Activated T-helper 1 cell treated with anti-CD3 and anti-CD28 coated beads, Interleukin-12 subunit alpha, Interleukin-12 subunit beta, Interleukin-2, Interleukin-4 antibody, amounts not matched to agents 30 ng/mL and 10 ng/mL and 1 ng/mL, durations not matched to agents 14 hours and 24 hours and 36 hours (primary cell): ENCODE data around the gene TUBB6. TPM values are rescaled to one million over a fixed set of nuclear protein-coding genes. Genes with fewer than 3 reads are reported as not detected.

Experiments used
- DNase-seq: peaks from one replicate; pipeline ENCODE4 v3.0.0; 2021; ENCODE audit warnings: low spot score
- H3K27ac Mint-ChIP-seq: one replicate; pipeline ENCODE4 v1.8.0; 2021; ENCODE audit warnings: mild to moderate bottlenecking, mixed read lengths
- H3K27me3 Mint-ChIP-seq: one replicate; pipeline ENCODE4 v1.8.0; 2022; ENCODE audit warnings: mild to moderate bottlenecking, moderate library complexity, mixed read lengths; ENCODE audit not compliant: insufficient read depth
- H3K36me3 Mint-ChIP-seq: one replicate; pipeline ENCODE4 v1.8.0; 2021; ENCODE audit warnings: low read depth, mixed read lengths
- H3K4me1 Mint-ChIP-seq: one replicate; pipeline ENCODE4 v1.8.0; 2021; ENCODE audit warnings: low read depth, mixed read lengths
- H3K4me3 Mint-ChIP-seq: one replicate; pipeline ENCODE4 v1.8.0; 2021; ENCODE audit warnings: mild to moderate bottlenecking, moderate library complexity, mixed read lengths
- H3K9me3 Mint-ChIP-seq: one replicate; pipeline ENCODE4 v1.8.0; 2021; ENCODE audit warnings: mixed read lengths
- intact Hi-C: fragments of 100-400 bp; cut with micrococcal nuclease; formaldehyde crosslinking; loops from one replicate; pipeline ENCODE4 v1.15.1; 2024
- total RNA-seq: library from RNA; stranded (reverse); gene quantifications from 2 replicates; pipeline ENCODE4 v1.2.3, GENCODE V29; 2022

The TUBB6 gene
- total RNA-seq, 1 donor from 2014 or later: 32.1 TPM

DNA sequence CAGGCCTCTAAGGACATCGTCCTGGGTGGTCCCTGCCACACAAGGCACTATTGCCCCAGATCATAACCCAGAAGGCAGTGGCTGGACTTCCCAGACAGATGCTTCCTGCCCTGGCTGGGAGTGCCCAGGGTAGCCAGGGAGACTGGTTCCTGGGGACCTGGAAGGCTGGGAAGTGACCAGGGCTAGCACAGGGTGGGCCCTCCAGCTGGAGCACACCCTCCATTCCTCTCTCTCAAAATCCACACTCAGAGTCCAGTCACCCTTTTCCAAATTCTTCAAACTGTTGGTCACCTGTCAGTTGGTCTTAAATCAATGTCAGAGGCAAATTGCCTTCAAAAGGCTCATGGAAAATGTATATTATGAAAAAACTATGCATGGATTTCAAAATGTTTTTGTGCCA, 11.6 kb upstream of the TUBB6 start:
- Mint-ChIP-seq H3K4me1 (no peaks in the 10 kb centered on the region), H3K27ac (no peak overlapping the region), H3K9me3 (no peaks in the 10 kb centered on the region), H3K27me3 (peaks cover 10% of the 10 kb centered on the region), H3K4me3 (no peak overlapping the region), H3K36me3 (no peaks in the 10 kb centered on the region)
- intact Hi-C loops: no loop called here
- DNase-seq: no peak

- no peaks in the 10 kb centered on the region for H3K36me3 Mint-ChIP-seq
- intact Hi-C loops: no loop called here
- no peak overlapping the region for H3K4me3 Mint-ChIP-seq
- no peak for DNase-seq
- H3K27me3 Mint-ChIP-seq: peaks cover 14% of the 10 kb centered on the region
- no peak overlapping the region for H3K27ac Mint-ChIP-seq
- no peaks in the 10 kb centered on the region for H3K9me3 Mint-ChIP-seq
- H3K4me1 Mint-ChIP-seq: no peaks in the 10 kb centered on the region
Observed at GRCh38 chr18:12299862-12300261, 8.2 kb upstream of the TUBB6 start.

DNA sequence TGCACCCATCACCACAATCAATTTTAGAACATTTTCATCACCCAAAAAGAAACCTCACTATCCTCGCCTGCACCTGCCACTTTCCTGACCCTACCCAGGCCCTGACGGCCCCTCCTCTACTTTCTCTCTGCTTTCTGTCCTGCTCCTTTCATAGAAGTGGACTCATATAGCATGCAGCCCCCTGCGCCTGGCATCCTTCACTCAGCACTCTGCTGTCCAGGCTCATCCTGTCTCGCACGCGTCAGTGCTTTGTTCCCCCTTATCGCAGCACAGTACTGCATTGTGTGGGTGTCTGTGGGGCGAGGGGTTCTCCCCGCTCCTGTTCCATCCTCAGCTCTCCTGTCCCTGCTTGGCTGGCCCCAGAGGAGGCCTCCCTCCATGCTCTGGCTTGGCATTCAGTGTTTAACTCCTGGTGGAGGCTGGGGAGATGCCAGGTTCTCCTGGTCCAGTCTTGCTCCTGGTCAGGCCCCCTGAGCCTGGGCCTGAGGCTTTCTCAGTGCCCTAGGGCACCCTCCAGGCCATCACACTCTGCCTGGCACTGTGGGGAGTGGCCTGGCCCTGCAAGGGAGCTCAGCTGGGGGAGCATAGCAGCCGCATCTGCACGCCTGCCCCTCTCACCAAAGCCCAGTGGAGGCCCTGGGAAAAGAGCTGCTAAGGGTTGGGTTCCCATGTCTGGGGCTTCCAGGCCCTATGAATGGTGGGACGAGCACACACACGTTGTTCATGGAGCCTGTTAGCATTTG, 6.6 kb upstream of the TUBB6 start:
- Mint-ChIP-seq H3K27ac (no peak overlapping the region), H3K9me3 (no peaks in the 10 kb centered on the region), H3K27me3 (peaks cover 22% of the 10 kb centered on the region), H3K4me1 (peaks cover under 1% of the 10 kb centered on the region), H3K4me3 (no peak overlapping the region), H3K36me3 (no peaks in the 10 kb centered on the region)
- DNase-seq: no peak
- intact Hi-C loops: no loop called here

- intact Hi-C loops: no loop called here
- DNase-seq: no peak
- peaks cover 33% of the 10 kb centered on the region for H3K27me3 Mint-ChIP-seq
- H3K36me3 Mint-ChIP-seq: no peaks in the 10 kb centered on the region
- no peaks in the 10 kb centered on the region for H3K9me3 Mint-ChIP-seq
- H3K27ac Mint-ChIP-seq: no peak overlapping the region
- H3K4me3 Mint-ChIP-seq: no peak overlapping the region
- H3K4me1 Mint-ChIP-seq: peaks cover 12% of the 10 kb centered on the region
Observed at GRCh38 chr18:12302391-12303147, 5.5 kb upstream of the TUBB6 start.

DNA sequence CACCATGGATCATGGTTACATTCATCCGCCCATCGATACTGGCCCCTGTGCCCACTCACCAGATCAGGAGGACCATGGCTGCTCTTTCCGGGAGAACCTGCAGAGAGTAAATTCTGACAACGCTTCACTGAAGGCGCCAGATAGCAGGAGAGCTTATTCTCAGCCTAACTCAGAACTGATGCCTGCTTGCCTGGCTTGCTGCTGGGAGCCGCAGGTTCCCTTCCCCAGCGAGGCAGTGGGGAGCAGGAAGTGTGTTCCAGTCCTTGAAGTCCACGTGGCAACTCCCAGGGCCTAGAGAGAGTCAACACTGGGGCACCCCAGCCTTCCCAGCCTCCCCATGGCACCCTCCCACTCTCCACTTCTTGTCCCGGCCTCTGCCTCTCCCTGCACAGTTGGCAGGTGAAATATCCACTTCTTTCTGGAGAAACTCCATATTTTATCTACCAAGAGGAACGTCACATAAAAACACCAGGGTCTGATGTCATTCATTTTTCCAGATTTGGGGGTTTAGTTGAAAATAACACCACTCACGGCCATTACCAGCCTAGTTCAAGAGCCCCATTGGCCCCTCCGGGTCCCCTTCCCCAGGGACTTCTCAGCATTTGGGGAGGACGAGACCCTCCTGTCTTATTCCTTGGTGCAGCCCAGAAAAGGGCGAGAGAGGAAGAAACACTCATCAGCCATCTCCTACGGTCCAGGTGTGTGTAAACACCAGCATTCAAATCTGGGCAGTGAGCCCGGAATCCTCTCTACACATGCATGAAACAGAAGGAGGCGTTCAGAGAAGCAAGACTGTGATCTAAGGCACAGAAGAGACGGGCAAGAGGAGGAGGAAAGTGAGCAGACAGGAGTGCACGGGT, 3.5 kb upstream of the TUBB6 start:
- Mint-ChIP-seq H3K9me3 (no peaks in the 10 kb centered on the region), H3K27ac (no peak overlapping the region), H3K4me3 (no peak overlapping the region), H3K36me3 (peaks cover 3% of the 10 kb centered on the region), H3K27me3 (peaks cover 35% of the 10 kb centered on the region), H3K4me1 (peaks cover 17% of the 10 kb centered on the region)
- DNase-seq: no peak
- intact Hi-C loops: loop anchor here (5.0 kb wide), 2 partner anchors 322 to 397 kb away; partner anchors contain the start of genes IMPA2 and MPPE1

DNA sequence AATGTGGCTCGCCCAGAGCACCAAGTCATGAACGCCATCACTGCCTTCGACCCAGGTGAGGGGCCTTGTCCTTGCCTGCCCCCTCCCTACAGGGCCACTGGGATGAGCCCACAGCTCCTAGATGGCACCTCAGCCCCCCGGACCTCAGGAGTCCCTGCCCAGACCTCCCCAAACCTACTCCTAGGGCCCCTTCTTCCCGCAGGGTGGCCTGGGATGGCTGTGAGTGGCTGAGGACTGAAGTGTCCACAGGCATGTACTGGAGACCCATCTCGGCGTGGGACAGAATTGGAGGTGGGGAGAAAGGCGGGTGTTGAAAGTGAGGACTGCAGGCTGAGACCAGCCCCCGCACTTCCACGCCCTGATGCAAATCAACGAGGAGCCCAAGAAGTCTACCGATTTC, 2.8 kb upstream of the TUBB6 start:
- Mint-ChIP-seq H3K27ac (no peak overlapping the region), H3K9me3 (no peaks in the 10 kb centered on the region), H3K36me3 (peaks cover 6% of the 10 kb centered on the region), H3K4me3 (no peak overlapping the region), H3K27me3 (peaks cover 36% of the 10 kb centered on the region), H3K4me1 (peaks cover 19% of the 10 kb centered on the region)
- no peak for DNase-seq
- intact Hi-C loops: loop anchor here (5.0 kb wide), 2 partner anchors 323 to 398 kb away; partner anchors contain the start of genes IMPA2 and MPPE1

- Mint-ChIP-seq H3K4me1 (peaks cover 19% of the 10 kb centered on the region), H3K27ac (no peak overlapping the region), H3K4me3 (no peak overlapping the region), H3K27me3 (peaks cover 32% of the 10 kb centered on the region), H3K36me3 (peaks cover 8% of the 10 kb centered on the region), H3K9me3 (no peaks in the 10 kb centered on the region)
- DNase-seq: no peak
- intact Hi-C loops: loop anchor here (5.0 kb wide), 2 partner anchors 324 to 399 kb away; partner anchors contain the start of genes IMPA2 and MPPE1
Observed at GRCh38 chr18:12305930-12306629, 2.0 kb upstream of the TUBB6 start.

DNA sequence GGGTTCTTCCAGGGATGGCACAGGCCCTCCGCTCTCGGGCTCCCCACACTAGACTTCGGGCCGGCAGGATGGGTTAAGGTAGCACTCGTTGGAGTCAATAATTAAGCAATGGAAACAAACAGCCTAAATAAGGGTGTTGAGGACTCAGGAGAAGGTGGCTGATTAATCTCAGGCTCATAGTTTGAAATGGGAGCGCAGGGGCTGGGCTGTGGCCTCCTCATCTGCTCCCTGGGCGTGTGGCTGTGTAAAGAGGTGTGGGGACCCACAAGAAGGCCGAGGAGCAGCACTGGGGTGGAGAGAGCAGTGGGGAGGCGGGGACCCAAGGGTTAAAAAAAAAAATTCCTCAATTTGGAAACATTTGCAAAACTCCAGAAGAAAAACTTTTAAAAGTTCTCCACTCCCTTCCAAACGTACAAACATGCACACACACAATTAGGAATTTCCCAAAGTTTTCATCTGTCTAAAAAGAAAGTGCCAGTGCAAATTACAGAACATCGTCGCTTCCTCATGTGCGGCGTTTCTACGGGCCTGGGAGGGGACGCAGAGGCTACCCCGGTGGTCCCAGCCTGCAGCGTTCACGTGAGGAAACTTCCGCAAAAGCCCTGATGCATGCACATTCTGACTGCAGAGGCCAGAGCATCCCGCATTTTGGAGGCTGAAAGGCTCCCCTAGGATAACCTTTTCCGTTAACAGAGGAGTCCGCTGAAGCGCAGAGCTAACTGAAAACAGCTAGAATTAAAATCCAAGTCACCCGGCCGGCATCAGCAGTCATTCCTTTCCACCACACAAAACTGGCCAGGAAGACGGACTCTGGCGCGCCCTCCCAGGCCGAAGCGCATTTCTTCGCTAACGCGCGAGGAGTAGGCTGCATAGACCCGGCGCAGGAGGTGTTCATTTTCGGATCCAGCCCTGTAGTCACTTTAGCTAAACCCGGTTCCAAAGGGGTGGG, 1.0 kb upstream of the TUBB6 start:
- Mint-ChIP-seq H3K4me3 (peak overlapping the region; percentile 87), H3K27me3 (peaks cover 32% of the 10 kb centered on the region), H3K27ac (peak overlapping the region; percentile 78), H3K4me1 (peaks cover 19% of the 10 kb centered on the region), H3K9me3 (peaks cover 6% of the 10 kb centered on the region), H3K36me3 (peaks cover 13% of the 10 kb centered on the region)
- intact Hi-C loops: loop anchor here (5.0 kb wide), 2 partner anchors 325 to 400 kb away; partner anchors contain the start of genes IMPA2 and MPPE1
- no peak for DNase-seq

DNA sequence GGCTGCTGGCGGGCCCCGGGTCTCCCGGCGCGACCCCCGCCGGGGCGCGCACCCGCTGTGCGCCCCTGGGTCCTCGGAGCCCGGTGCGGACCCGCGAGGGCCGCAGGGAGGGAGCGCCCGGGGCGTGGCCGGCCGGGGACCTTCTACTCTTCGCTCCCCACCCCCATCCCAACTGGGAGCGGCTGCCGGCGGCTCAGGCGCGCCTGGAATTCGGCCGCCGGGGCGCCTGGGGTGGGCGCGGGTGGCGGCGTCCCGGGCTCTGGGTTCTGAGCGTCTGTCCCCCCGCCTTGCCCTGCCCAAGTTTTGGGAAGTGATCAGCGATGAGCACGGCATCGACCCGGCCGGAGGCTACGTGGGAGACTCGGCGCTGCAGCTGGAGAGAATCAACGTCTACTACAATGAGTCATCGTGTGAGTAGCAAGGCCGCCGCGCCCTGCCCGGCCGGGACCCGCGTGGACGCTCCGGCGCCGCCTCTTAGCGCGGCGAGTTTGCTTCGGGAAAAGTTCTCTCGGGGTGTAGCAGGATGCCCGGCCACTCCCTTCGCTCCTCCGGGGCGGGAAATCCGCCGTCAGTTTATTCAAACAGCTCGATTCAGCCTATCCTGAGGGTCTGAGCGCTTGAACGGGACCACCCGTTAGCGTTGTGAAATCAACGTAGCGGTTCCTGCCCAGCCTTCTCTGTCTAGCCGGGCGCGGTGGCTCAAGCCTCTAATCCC, 502 bp downstream of the TUBB6 start:
- H3K4me1 Mint-ChIP-seq: peaks cover 19% of the 10 kb centered on the region
- peak overlapping the region; percentile 80 for H3K4me3 Mint-ChIP-seq
- intact Hi-C loops: loop anchor here (2.0 to 5.0 kb wide), 5 partner anchors 20 to 458 kb away; partner anchors contain the start of genes AFG3L2, CHMP1B, IMPA2 and MPPE1
- DNase-seq: peak; percentile 21
- H3K27ac Mint-ChIP-seq: peak overlapping the region; percentile 76
- H3K36me3 Mint-ChIP-seq: peaks cover 24% of the 10 kb centered on the region
- H3K27me3 Mint-ChIP-seq: peaks cover 32% of the 10 kb centered on the region
- peaks cover 13% of the 10 kb centered on the region for H3K9me3 Mint-ChIP-seq

GRCh38 chr18:12309683-12310198, 1.7 kb downstream of the TUBB6 start:
- intact Hi-C loops: loop anchor here (2.0 to 5.0 kb wide), 5 partner anchors 19 to 459 kb away; partner anchors contain the start of genes AFG3L2, CHMP1B, IMPA2 and MPPE1
- H3K9me3 Mint-ChIP-seq: peaks cover 15% of the 10 kb centered on the region
- peaks cover 19% of the 10 kb centered on the region for H3K4me1 Mint-ChIP-seq
- H3K36me3 Mint-ChIP-seq: peaks cover 27% of the 10 kb centered on the region
- H3K27ac Mint-ChIP-seq: no peak overlapping the region
- peaks cover 28% of the 10 kb centered on the region for H3K27me3 Mint-ChIP-seq
- H3K4me3 Mint-ChIP-seq: peak overlapping the region; percentile 80
- no peak for DNase-seq
